HG02938 (cell line): Measurements from ENCODE around the gene PACSIN3.
"Not testable (repeated sequence)": the region's sequence is repeated elsewhere in the genome, so short reads cannot be mapped to it uniquely, and the experiment has no call there.

ENCODE experiments used
- ATAC-seq: cut with Tn5 transposase; IDR thresholded peaks from one replicate; pipeline ENCODE4 v1.9.1; 2021; ENCODE audit warnings: mild to moderate bottlenecking, moderate library complexity; ENCODE audit not compliant: unreplicated experiment

The PACSIN3 gene

DNA sequence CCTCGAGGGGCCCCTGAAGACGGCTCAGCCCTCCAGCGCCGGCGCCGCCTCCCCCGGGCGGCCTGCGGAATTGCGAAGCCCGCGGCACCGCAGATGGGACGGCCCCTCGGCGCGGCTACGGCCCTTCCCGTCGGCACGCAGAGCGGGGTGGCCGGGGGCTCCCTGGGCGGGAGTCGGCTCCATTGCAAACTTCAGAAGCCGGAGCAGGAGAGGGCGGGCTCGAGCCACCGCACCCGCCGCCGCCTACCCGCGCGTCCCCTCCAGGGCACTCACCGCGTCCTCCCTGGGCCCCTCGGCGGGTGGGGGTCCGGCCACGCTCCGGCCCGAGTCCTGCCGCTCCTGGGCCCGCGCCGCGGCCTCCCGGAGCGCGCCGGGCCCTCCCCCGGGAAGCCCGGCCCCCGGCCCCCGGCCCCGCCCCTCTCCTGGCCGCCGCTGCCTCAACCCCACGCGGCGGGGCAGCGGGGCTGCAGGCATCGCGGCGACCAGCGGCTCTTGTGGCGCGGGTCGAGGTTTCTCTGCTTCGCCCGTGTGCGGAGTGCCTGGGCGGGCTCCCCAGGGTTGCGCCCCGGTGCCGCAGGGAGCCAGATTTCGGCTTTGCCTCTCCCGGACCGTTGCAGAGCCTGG, at the start of gene PACSIN3:
Gene PACSIN3, minus strand, starts transcription at position 359 of the 624 bp plus-strand sequence. CDS start 3,707 bp downstream, outside the sequence.
- ATAC-seq = no peak

- ATAC-seq = no peak
Observed at GRCh38 chr11:47235163-47235562, 48.9 kb upstream of the PACSIN3 start.

DNA sequence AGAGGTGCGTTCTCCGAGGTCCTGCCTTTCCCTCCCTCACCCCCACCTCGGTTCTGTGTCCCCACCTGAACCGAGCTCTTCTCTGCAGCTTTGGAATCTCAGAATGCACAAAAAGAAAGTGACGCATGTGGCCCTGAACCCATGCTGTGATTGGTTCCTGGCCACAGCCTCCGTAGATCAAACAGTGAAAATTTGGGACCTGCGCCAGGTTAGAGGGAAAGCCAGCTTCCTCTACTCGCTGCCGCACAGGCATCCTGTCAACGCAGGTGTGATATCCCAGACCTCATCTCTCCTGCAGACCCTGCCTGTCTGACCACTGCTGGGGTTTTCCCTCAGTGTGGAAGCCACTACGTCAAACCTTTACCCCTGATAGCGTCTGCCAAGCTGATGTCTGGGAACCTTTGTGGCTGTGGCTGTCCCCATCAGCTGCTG, 48.5 kb upstream of the PACSIN3 start:
- ATAC-seq = no peak

DNA sequence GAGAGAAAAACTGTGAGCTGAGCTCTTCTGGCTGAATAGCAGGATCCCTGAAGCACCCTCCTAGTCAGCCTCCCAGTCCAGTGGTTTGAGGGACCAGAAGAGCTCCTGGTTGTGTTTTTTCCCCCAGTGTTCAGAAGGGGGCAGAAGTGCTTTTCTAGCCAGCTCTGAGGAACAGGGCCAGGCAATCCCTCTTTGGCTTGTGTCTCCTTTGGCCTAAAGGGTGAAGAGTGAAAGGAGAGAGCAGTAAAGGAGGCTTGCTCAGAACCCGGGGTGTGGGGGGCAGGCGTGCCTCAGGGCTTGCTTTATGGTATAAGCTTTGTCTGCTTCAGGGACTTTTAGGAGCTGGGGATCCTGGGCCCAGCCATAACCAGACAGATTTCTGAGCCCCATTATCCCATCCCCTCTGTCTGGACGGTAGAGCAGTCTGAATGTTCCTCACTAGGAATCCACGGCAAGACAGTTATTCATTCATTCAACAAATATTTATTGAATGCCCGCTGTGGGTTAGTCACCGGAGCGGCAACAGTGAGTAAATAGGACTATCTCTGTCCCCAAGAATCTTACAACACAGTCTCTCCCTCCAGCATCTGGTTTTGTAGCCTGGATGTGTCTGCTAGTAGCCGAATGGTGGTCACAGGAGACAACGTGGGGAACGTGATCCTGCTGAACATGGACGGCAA, 47.9 kb upstream of the PACSIN3 start:
- no peak for ATAC-seq

DNA sequence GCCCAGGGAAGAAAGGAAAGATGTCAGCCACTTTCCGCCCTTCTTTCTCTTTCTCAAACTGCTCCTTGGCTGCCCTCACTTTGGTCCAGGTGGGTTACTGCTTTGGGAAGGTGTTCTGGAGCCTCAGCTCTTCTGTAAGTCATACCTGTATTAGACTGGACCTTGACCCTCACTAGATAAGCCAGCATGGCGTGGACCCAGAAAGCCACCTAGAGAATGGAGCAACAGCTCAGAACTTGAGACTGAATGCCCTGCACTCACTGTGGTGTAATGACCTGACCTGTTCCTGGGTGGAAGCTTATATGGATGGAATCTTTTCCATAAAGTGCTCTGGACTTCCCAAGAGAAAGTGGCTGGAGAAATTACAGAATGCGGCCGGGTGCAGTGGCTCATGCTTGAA, 46.8 kb upstream of the PACSIN3 start:
- no peak for ATAC-seq

DNA sequence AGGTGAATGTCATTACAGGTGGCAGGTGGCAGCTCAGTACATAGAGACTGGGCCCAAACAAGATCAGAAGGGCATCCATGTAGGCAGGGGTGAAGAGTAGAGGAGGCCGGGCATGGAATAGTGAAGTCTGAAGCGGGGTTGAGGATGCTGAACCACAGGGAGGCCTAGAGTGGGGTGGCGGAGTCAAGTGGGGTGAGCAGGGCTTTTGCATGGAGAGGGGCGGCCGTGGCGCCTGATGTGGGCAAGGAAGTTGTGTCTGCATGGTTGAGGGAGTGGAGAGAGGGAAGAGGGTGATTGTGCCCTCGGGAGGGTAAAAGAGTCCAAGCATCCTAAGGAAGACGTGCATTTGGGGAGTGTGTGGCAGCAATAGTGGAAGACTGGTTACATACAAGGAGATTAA, 42.9 kb upstream of the PACSIN3 start:
- no peak for ATAC-seq

GRCh38 chr11:47225552-47226400, 39.5 kb upstream of the PACSIN3 start:
- ATAC-seq = peak; percentile 81

DNA sequence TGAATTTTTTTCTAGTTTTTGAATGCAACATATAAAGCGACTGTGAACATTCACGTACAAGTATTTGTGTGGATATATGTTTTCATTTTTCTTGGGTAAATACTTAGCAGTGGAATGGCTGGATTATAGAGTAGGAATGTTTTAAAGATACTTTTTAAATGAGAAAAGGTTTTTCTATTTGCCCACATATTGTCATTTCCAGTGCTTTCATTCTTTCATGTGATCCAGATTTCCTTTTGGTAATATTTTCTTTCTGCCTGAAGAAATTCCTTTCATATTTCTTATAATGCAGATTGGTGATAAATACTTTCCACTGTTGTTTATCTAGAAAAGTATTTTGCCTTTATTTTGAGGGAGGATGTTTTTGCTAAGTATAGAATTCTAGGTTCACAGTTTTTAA, 36.5 kb upstream of the PACSIN3 start:
- no peak for ATAC-seq

DNA sequence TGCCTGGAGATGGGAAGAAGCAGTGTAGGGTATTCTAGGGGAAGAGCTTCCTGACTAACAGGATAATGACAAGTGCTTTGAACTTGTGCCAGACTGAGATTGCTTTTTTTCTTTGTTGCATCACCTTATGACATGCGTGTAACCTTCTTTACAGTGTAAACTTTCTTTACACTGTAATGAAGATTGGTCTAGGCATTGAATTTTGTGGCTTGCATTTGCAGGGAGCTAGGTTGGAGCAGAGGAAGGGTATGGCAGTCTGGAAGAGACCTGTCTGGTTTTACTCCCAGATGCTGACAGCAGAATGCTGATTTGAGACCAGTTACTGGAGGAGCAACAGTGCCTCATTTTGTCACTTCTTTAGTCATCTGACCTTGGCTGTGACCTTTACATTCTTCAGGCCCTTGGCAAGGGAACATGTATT, 34.2 kb upstream of the PACSIN3 start:
- no peak for ATAC-seq

DNA sequence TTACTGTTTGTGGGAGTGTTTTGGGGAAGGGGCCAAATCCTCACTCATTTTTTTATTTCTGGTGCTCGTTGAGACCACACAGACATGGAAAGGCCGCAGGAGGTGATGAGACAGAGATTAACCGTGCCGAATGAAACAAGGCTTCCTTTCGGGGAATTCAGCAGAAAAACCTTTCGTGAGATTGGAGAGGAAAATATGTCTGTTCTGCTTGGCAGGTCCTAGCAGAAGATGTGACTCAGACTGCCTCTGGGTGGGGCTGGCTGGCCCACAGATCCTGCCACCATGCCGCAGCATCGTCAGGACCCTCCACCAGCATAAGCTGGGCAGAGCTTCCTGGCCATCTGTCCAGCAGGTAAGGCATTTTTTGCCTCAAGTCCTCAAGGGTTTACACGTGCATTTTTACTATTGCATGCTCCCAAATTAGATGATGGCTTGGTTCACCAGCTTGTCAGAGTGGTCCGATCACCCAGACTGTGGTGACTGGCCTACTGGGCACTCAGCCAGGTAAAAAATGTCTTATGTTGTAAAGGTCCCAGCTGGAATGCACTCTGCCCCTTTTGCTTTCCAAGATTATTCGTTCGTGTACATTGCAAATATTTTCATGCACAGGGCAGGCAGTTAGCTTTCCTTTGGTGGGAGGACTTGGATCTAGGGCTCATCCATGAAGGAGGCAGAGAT, 30.0 kb upstream of the PACSIN3 start:
- no peak for ATAC-seq

DNA sequence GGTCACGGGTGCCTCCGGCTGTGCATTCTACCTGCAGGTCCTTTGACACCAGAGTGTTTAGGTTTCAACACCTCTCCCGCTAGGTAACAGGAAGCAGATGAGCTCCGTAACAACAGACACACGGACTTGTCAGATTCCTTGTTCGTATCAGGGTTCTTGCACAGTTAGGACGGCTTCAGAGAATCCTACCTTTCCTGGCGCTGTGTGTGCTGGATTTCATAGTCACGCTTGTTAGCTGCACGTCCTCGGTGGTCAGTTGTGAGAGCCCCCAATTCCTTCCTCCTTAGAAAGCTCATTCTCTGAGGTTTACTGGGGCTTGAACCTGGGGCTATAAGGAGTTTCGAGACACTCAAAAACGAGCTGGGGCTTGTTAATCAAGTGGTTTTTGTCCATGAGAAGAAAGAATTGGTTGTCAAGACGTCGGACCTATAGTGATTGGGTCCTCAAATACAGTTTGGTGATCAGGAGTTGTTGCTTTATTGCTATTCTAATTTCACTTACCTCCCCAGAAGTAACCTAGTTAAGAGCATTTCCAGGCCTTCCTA, 29.2 kb upstream of the PACSIN3 start:
- no peak for ATAC-seq

DNA sequence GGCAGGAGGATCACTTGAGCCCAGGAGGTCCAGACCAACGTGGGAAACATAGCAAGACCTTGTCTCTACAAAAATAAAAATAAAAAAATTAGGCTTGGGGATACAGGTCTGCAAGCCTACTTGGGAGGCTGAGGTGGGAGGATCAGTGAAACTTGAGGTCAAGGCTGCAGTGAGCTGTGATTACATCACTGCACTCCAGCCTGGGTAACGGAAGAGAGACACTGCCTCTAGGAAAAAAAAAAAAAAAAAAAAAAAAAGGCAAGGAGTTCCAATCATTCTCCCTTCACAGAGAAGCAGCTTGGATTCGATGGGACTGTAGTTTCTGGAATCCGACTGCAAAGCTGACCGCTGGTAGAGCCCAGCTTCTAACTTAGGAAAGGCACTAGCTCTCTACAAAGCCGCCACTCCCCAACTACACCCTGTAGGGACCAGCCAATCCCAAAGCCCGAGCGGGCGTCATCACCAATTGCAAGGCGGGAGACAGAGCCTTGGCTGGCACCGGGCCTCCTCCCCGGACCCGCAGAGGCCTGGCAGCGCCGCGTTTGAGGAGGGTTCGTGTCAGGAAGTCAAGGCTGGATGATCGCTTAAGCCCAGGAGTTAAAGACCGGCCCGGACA, 27.8 kb upstream of the PACSIN3 start:
- ATAC-seq = peak; percentile 59

- ATAC-seq = no peak
Observed at GRCh38 chr11:47212938-47213337, 26.7 kb upstream of the PACSIN3 start.

DNA sequence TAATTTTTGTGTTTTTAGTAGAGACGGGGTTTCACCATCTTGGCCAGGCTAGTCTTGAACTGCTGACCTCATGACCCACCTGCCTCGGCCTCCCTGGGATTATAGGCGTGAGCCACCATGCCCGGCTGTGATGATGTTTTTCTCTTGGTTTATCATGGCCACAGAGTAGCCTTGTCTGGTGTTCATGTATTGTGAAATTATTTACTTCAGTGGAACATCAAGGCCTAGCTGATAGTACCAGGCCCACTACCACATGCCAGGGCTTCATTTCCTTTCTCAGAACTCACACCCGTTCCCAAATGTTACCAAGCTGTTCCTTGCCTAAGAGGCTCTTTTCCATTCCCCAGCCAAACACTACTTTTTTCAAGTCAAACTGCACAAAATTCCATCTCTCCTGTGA, 22.4 kb upstream of the PACSIN3 start:
- ATAC-seq = no peak

GRCh38 chr11:47208008-47208552, 21.8 kb upstream of the PACSIN3 start:
- ATAC-seq = not testable (repeated sequence)

- ATAC-seq = no peak
Observed at GRCh38 chr11:47207459-47207858, 21.2 kb upstream of the PACSIN3 start.

DNA sequence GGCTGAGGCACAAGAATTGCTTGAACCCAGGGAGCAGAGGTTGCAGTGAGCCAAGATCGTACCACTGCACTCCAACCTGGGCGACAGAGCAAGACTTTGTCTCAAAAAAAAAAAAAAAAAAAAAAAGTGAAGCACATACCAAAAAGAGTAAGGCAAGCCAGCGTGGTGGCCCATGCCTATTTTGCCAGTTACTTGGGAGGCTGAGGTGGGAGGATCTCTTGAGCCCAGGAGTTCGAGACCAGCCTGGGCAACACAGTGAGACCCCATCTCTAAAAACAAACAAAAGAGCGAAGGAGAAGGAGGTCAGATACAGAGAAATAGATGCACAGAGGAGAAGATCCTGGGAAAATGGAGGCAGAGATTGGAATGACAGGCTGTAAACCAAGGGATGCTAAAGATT, 20.3 kb upstream of the PACSIN3 start:
- not testable (repeated sequence) for ATAC-seq

DNA sequence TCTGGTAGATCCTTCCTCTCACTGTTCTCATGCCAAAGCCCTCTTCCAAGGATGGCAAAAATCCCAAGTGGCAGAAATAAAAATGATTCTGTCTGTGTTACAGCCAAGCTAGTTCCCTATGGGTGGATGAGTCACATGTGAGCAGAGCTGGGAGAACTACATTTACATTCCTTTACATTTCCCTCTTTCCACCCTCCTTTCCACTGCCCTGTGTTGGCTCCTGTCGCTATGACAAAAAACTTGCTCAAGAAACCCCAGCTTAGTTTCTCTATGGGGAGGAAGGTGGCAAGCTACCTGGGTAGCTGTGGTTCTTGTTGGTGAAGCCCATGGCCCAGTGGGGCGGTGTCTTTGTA, 18.4 kb upstream of the PACSIN3 start:
- no peak for ATAC-seq

GRCh38 chr11:47202576-47202975, 16.3 kb upstream of the PACSIN3 start:
- ATAC-seq = no peak

- ATAC-seq = no peak
Observed at GRCh38 chr11:47201015-47201414, 14.8 kb upstream of the PACSIN3 start.
